ENCODE measurements around the gene SBSN.
A peak's percentile ranks its signal among the peaks of the same experiment; 100 is the strongest.

SBSN gene

DNA sequence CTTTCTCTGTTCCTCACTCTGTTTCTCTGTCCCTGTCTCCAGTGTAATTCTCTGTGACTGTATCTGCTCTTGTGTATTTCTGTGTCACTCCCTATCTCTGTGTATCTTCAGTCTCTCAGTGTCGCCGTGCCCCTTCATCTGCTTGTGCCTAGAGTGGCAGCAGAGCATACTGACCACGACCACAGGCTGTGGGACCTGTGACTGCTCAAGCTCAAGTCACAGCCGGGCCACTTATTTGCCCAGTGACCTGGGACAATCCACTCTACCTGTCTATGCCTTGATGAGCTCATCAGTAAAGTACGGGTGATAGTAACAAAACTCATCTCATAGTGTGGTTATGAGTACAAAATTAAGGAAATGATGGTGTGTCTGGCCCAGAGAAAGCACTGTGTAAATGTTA is 26.0 kb upstream of the SBSN start:
- WGBS (ENCODE audit: insufficient coverage, insufficient read length): no CpG with 5 or more reads among the region's 5 CpGs
- Histone ChIP-seq H3K36me3 (ENCODE audit: control insufficient read depth, insufficient read depth, low read length) (peaks cover 6% of the 10 kb centered on the region), H3K4me3 (ENCODE audit: low read length) (no peak overlapping the region), H3K9me3 (ENCODE audit: control insufficient read depth, insufficient read depth, low read length) (no peaks in the 10 kb centered on the region), H3K27ac (ENCODE audit: low read length) (no peak overlapping the region), H3K4me1 (ENCODE audit: control insufficient read depth, insufficient read depth, low read length) (peaks cover 5% of the 10 kb centered on the region; the same call in 1 of the 2 replicates), H3K27me3 (ENCODE audit: control insufficient read depth, insufficient read depth, low read length) (no peaks in the 10 kb centered on the region)
- DNase-seq (ENCODE audit: low read depth, low spot score): no peak

DNA sequence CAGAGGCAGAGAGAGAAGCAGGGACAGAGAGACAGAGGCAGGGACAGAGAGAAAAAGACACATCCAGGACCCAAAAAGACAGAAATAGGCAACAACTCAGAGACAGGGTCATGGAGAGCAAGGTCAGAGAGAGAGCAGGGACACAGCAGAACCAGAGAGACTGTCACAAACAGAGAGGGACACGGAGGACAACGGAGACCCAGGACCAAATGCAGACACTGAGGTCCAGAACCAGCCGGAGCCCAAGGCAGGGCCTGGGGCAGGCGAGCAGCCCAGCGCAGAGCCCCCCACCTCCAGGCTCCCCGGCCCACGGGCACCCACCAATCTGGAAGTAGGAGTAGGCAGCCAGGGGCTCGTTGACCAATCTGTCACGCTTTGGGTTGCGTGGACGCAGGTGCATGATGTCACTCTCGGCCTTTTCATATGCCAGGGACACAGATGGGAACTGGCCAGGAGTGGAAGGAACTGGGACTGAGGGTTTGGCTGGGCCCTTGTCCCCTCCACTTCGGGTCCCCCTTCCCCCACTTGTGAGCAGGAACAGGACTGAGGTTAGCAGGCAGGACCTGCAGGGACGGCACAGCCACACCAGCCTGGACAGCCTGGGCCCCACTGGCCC is 25.4 kb upstream of the SBSN start:
- Histone ChIP-seq H3K4me3 (ENCODE audit: low read length) (no peak overlapping the region), H3K27ac (ENCODE audit: low read length) (no peak overlapping the region), H3K4me1 (ENCODE audit: control insufficient read depth, insufficient read depth, low read length) (peaks cover 3% of the 10 kb centered on the region; the same call in 1 of the 2 replicates), H3K36me3 (ENCODE audit: control insufficient read depth, insufficient read depth, low read length) (peaks cover 6% of the 10 kb centered on the region), H3K27me3 (ENCODE audit: control insufficient read depth, insufficient read depth, low read length) (no peaks in the 10 kb centered on the region), H3K9me3 (ENCODE audit: control insufficient read depth, insufficient read depth, low read length) (no peaks in the 10 kb centered on the region)
- DNase-seq (ENCODE audit: low read depth, low spot score): no peak
- WGBS (ENCODE audit: insufficient coverage, insufficient read length): no CpG with 5 or more reads among the region's 14 CpGs

DNA sequence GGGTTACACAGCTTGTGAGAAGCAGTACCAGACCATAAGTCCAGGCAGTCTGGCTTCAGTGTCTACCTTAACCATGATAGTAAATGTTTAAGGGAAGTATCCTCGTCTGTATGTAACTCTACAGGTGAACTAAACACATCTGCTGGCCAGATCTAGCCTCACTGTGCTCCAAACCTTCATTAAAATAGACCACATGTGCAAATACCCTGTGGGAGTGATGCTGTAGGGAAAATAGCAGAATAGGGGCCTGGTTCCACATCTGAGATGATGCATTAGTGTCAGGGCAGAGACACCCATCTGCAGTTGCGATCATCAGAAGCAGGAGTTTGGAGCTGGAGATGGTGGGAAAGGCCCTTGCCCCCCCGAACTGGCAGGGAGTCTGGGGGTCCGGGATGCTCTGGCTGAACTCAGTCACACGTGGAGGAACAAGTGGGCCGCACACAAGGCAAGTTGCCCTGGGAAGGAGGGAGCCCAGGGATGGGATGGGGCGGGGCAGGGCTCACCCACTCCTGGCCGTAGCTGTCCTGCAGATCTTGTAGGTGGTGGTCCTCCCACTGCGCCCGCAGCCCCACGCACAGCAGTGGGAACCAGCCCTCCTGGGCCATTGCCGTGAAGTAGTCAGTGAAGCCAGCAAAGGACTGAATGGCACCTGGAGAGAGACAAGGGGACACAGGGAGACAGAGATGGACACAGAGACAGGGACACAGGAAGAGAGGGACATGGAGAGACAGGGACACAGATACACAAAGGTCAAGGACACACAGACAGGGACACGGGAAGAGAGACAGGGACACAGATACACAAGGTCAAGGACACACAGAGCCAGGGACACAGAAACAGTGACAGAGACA is 24.6 kb upstream of the SBSN start:
- no peak for DNase-seq (ENCODE audit: low read depth, low spot score)
- no CpG with 5 or more reads among the region's 13 CpGs for WGBS (ENCODE audit: insufficient coverage, insufficient read length)
- Histone ChIP-seq H3K4me3 (ENCODE audit: low read length) (no peak overlapping the region), H3K27me3 (ENCODE audit: control insufficient read depth, insufficient read depth, low read length) (no peaks in the 10 kb centered on the region), H3K4me1 (ENCODE audit: control insufficient read depth, insufficient read depth, low read length) (peaks cover 2% of the 10 kb centered on the region; the same call in 1 of the 2 replicates), H3K9me3 (ENCODE audit: control insufficient read depth, insufficient read depth, low read length) (no peaks in the 10 kb centered on the region), H3K27ac (ENCODE audit: low read length) (no peak overlapping the region), H3K36me3 (ENCODE audit: control insufficient read depth, insufficient read depth, low read length) (peaks cover 6% of the 10 kb centered on the region)

DNA sequence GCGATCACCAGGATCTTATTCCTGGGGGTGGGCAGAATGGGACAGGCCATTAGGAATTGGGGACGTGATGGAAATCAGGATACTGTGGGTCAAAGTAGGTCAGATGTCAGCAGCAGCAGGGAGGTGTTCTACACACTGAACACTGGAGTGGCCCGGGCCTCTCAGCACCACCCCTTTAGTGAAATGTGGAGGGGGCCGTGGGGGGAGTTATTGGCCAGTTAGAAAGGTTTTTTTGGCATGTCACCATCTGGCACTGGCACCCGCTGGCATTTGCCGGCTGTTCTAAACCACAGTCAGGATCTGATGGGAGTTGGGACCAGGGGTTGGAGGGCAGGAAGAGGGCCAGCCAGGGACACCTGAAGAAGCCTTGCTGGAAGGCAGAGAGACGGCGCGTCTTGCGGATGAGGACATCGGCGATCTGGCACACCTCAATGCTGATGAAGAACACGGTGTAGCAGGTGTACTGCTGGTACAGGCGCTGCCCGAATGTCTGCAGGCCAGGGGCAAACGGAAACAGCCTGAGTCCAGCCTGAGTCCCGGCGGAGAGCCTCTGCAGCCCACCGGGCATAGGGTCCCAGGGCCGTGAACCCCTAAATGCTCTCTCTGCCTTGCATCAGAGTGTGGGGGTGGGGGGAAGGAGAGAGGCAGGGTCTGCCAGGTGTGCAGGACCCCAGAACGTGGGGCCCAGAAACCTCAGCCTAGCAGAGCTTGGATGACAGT is 23.1 kb upstream of the SBSN start:
- no peak for DNase-seq (ENCODE audit: low read depth, low spot score)
- Histone ChIP-seq H3K27ac (ENCODE audit: low read length) (no peak overlapping the region), H3K36me3 (ENCODE audit: control insufficient read depth, insufficient read depth, low read length) (peaks cover 12% of the 10 kb centered on the region), H3K4me1 (ENCODE audit: control insufficient read depth, insufficient read depth, low read length) (no peaks in the 10 kb centered on the region; the same call in 1 of the 2 replicates), H3K9me3 (ENCODE audit: control insufficient read depth, insufficient read depth, low read length) (no peaks in the 10 kb centered on the region), H3K4me3 (ENCODE audit: low read length) (no peak overlapping the region), H3K27me3 (ENCODE audit: control insufficient read depth, insufficient read depth, low read length) (no peaks in the 10 kb centered on the region)
- no CpG with 5 or more reads among the region's 21 CpGs for WGBS (ENCODE audit: insufficient coverage, insufficient read length)

DNA sequence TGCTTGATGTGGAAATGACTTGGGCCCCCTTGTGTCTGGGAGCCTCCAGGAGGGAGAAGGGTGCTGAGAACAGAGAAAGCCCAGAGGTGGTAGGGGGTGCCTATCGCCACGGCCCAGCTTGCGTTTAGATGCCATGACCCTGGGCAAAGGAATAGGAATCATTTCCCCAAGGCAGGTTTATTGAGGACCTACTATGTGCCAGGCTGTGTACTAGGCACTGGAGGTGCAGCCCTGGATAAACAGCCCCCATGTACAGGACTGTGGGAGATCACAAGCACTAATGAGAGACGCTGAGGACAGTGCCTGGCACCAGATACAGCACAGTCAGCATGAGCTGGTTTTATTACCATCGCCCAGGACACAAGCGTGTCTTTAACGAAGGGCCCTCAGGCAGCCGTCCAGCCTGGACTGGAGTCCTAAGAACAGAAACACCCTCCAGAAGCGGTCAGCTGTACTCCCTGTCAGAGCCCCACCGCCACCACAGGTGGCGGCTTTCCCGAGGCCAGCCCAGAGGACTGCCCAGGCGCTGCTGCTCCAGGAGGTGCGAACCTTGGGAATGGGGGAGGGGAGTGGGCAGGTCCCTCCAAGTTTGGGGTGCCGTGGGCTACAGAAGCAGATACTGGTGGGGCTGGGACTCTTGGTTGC is 21.9 kb upstream of the SBSN start:
- WGBS (ENCODE audit: insufficient coverage, insufficient read length): no CpG with 5 or more reads among the region's 15 CpGs
- no peak overlapping the region for H3K27ac ChIP-seq (ENCODE audit: low read length)
- H3K4me1 ChIP-seq (ENCODE audit: control insufficient read depth, insufficient read depth, low read length): no peaks in the 10 kb centered on the region; the same call in 1 of the 2 replicates
- H3K36me3 ChIP-seq (ENCODE audit: control insufficient read depth, insufficient read depth, low read length): peaks cover 12% of the 10 kb centered on the region
- H3K4me3 ChIP-seq (ENCODE audit: low read length): no peak overlapping the region
- H3K27me3 ChIP-seq (ENCODE audit: control insufficient read depth, insufficient read depth, low read length): no peaks in the 10 kb centered on the region
- H3K9me3 ChIP-seq (ENCODE audit: control insufficient read depth, insufficient read depth, low read length): no peaks in the 10 kb centered on the region
- no peak for DNase-seq (ENCODE audit: low read depth, low spot score)

DNA sequence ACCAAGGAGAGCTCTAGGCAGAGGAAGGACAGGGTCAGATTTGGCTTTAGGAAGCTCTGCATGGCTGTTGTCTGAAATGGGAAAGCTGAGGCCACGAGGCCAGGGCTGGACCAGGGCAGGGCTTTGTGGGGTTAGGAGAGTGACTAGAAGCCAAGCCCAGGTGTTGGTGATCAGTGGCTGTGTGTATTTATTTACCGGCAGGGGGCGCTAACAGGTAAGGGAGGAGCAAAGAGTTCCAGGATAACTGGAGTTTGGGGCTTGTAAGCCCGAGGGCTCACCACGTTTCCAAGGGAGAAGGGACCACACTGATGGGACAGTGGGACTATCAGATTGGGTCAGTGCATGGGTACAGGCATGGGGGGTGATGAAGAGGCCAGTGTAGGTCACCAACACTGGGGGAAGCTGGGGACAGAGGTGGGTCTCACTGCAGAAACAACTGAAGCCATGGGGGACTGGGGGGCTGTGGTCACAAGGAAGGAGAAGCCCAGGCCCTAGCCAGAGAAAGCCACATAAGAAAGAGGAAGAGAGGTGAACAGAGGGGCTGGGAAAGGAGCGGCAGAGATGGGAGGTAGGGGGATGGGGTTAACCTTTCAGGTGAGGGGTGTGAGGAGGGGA is 21.2 kb upstream of the SBSN start:
- no peak for DNase-seq (ENCODE audit: low read depth, low spot score)
- no peaks in the 10 kb centered on the region; the same call in 1 of the 2 replicates for H3K4me1 ChIP-seq (ENCODE audit: control insufficient read depth, insufficient read depth, low read length)
- no peaks in the 10 kb centered on the region for H3K27me3 ChIP-seq (ENCODE audit: control insufficient read depth, insufficient read depth, low read length)
- no peak overlapping the region for H3K4me3 ChIP-seq (ENCODE audit: low read length)
- peaks cover 12% of the 10 kb centered on the region for H3K36me3 ChIP-seq (ENCODE audit: control insufficient read depth, insufficient read depth, low read length)
- no peaks in the 10 kb centered on the region for H3K9me3 ChIP-seq (ENCODE audit: control insufficient read depth, insufficient read depth, low read length)
- H3K27ac ChIP-seq (ENCODE audit: low read length): no peak overlapping the region
- WGBS (ENCODE audit: insufficient coverage, insufficient read length): no CpG with 5 or more reads among the region's 6 CpGs

DNA sequence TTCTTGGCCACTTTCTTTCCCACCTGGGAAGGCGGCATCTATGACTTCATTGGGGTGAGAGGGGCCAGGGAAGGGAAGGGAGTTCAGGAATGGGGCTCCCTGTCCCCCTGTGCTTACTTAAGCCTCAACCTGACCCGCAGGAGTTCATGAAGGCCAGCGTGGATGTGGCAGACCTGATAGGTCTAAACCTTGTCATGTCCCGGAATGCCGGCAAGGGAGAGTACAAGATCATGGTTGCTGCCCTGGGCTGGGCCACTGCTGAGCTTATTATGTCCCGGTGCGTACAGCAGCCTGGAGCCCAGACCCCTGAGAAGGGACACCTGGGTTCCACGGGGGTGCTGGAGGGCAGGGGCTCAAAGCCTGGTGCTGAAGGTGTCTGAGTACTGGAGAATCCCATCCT is 18.4 kb upstream of the SBSN start:
- Histone ChIP-seq H3K4me3 (ENCODE audit: low read length) (no peak overlapping the region; the same call in 1 of the 2 replicates), H3K36me3 (ENCODE audit: control insufficient read depth, insufficient read depth, low read length) (peaks cover 21% of the 10 kb centered on the region), H3K27ac (ENCODE audit: low read length) (no peak overlapping the region), H3K9me3 (ENCODE audit: control insufficient read depth, insufficient read depth, low read length) (no peaks in the 10 kb centered on the region), H3K4me1 (ENCODE audit: control insufficient read depth, insufficient read depth, low read length) (no peaks in the 10 kb centered on the region; the same call in 1 of the 2 replicates), H3K27me3 (ENCODE audit: control insufficient read depth, insufficient read depth, low read length) (no peaks in the 10 kb centered on the region)
- whole genome bisulfite sequencing (ENCODE audit: insufficient coverage, insufficient read length): no CpG with 5 or more reads among the region's 8 CpGs
- no peak for DNase-seq (ENCODE audit: low read depth, low spot score)

DNA sequence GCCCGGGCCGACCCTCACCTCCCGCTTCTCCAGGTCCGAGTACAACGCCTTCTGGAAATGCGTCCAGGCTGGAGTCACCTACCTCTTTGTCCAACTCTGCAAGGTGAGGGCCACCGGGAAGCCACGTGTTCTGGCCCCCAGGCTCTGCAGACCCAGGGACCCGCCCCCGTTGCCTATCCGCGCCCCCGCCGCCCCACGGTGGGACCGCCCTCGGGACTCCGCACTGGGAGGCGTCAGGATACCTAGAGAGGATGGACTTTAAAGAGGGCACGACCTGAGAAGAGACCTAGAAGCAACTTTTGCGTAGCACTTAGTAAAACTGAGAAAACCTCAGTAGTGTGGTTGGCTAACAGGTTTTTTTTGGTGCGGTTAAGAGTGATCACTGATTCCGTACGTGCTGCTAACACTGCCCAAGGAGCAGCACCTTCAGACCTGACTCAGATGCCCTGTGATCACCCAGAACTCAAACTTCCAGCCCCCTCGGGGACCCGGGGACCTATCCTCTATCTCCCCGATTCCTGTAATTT is 17.8 kb upstream of the SBSN start:
- Histone ChIP-seq H3K9me3 (ENCODE audit: control insufficient read depth, insufficient read depth, low read length) (no peaks in the 10 kb centered on the region), H3K36me3 (ENCODE audit: control insufficient read depth, insufficient read depth, low read length) (peaks cover 20% of the 10 kb centered on the region), H3K27ac (ENCODE audit: low read length) (no peak overlapping the region), H3K4me3 (ENCODE audit: low read length) (peak overlapping the region; percentile 90), H3K27me3 (ENCODE audit: control insufficient read depth, insufficient read depth, low read length) (no peaks in the 10 kb centered on the region), H3K4me1 (ENCODE audit: control insufficient read depth, insufficient read depth, low read length) (no peaks in the 10 kb centered on the region; the same call in 1 of the 2 replicates)
- no peak for DNase-seq (ENCODE audit: low read depth, low spot score)
- no CpG with 5 or more reads among the region's 27 CpGs for WGBS (ENCODE audit: insufficient coverage, insufficient read length)

DNA sequence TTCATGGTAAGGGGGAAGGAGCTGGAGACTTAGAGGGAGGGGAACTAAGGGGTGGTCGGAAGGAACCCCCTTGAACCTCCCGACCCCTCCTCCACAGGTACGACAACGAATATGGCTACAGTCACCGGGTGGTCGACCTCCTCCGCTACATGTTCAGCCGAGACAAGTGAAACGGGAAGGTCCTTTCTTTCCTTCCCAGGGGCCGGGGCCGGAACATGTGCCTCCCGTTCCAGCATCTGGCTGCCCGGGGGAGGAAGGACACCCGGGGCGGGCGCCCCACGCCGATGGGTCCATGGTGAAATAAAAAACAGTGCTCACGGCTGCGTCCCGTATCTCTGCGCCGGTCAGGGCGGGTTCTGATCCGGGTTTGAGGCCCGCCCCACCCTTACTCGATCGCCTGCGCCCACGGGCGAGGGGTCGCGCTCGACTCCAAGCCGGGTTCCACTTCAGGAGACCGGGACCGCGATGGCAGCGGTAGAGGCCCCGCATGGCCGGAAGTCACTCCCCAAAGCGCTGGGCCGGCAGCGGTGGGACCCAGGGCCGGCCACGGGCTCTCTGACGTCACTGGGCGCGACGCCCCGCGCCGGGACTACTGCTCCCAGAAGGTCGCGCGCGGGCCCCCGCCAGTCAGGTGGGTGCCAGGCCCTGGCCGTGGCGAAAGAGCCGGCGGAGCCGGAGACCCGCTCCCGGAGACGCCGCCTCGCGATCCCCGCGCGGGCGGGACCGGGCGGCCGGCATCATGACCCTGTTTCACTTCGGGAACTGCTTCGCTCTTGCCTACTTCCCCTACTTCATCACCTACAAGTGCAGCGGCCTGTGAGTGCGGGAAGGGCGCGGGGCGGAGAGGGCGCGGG is 17.1 kb upstream of the SBSN start, which contains the start of gene TMEM147:
TSS of gene TMEM147 (plus strand) at position 626 of the 854 bp plus-strand sequence. CDS start at position 740, 114 bp downstream.
- WGBS (ENCODE audit: insufficient coverage, insufficient read length): no CpG with 5 or more reads among the region's 85 CpGs
- DNase-seq (ENCODE audit: low read depth, low spot score): no peak
- peaks cover 15% of the 10 kb centered on the region for H3K36me3 ChIP-seq (ENCODE audit: control insufficient read depth, insufficient read depth, low read length)
- no peaks in the 10 kb centered on the region; the same call in 1 of the 2 replicates for H3K4me1 ChIP-seq (ENCODE audit: control insufficient read depth, insufficient read depth, low read length)
- no peak within 1 kb of the TSS for H3K27ac ChIP-seq (ENCODE audit: low read length)
- no peaks in the 10 kb centered on the region for H3K9me3 ChIP-seq (ENCODE audit: control insufficient read depth, insufficient read depth, low read length)
- no peaks in the 10 kb centered on the region for H3K27me3 ChIP-seq (ENCODE audit: control insufficient read depth, insufficient read depth, low read length)
- H3K4me3 ChIP-seq (ENCODE audit: low read length): peak within 1 kb of the TSS; percentile 90

Measured in iPS DF 6.9 (cell line).